Measurements from ENCODE around the gene DMXL1. TPM values are rescaled to one million over a fixed set of nuclear protein-coding genes. Genes with fewer than 3 reads are reported as not detected.

DMXL1 gene
- total and polyA plus RNA-seq, 11 donors: 8.2 to 39.0 (median 27.0) TPM

GRCh38 chr5:119022773-119023172 lies 48.1 kb upstream of the DMXL1 start:
- WGBS, 4 donors: 21 to 25% (median 23%) methylated on average over 1 of the region's 1 CpG
- Histone ChIP-seq H3K27ac (no peak overlapping the region), H3K4me1 (peaks cover 0 to 7% (median 0%) of the 10 kb centered on the region in 12 donors), H3K9me3 (peaks cover 0 to 10% (median 0%) of the 10 kb centered on the region in 12 donors), H3K36me3 (no peaks in the 10 kb centered on the region), H3K27me3 (no peaks in the 10 kb centered on the region), H3K4me3 (no peak overlapping the region)
- DNase-seq: no peak
- ATAC-seq: no peak
- TF ChIP-seq POLR2A (IDR thresholded peaks at IDR 0.05) (no peak), CTCF (IDR thresholded peaks at IDR 0.05) (no peak)
- intact Hi-C loops (cut with DNase I): no loop called here

- Histone ChIP-seq H3K36me3 (no peaks in the 10 kb centered on the region), H3K4me1 (peaks cover 0 to 15% (median 0%) of the 10 kb centered on the region in 12 donors), H3K27ac (no peak overlapping the region), H3K4me3 (no peak overlapping the region), H3K9me3 (peaks cover 0 to 10% (median 0%) of the 10 kb centered on the region in 12 donors), H3K27me3 (no peaks in the 10 kb centered on the region)
- ATAC-seq (no peak), DNase-seq (no peak)
- intact Hi-C loops (cut with DNase I): no loop called here
- WGBS, 4 donors: 59 to 73% (median 68%) methylated on average over 5 of the region's 5 CpGs
- no peak for TF ChIP-seq POLR2A (IDR thresholded peaks at IDR 0.05)
- TF ChIP-seq CTCF (IDR thresholded peaks at IDR 0.05): no peak
These were observed 42.3 kb upstream of the DMXL1 start for GRCh38 chr5:119028575-119028974.

DNA sequence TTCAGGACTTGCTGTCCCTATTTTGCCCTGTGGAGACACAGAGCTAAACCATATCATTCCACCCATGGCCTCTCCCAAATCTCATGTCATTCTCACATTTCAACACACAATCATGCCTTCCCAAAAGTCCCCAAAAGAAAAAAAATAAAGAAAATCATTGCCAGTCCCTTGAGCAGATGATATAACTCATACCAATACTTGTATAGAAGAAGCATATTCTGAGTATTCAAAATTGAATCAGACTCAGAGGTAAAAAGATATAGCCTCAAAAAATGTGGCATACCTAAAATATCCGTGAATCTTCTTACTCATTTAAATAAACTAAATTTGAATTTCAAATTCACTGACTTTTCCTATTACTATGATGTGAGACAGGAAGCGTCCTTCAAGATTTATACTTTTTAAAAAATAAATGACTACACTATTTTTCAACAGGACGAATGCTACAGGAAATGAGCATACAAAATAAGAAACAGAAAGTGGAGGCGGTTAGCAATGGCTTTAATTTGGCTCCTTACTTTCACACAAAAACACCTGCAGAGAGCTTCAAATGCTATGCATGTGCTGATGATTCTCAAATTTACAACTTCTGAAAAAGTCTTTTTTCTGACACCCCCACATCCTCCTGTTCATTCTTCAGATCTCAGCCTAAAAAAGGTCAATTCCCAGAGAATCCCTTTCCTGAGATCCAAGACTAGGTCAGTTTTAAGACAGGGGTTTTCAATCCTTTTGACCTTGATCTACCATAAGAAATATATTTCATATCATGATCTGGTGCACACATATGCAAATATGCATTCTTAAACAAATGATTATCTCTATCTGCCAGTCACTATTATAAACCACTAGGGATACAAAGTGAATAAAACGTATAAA lies 39.6 kb upstream of the DMXL1 start:
- intact Hi-C loops (cut with DNase I): no loop called here
- peak overlapping the region in 1 of 12 donors; percentile 80 for H3K27ac ChIP-seq
- WGBS, 4 donors: 66 to 80% (median 73%) methylated on average over 5 of the region's 5 CpGs

More for the DNA sequence above, 39.6 kb upstream of the DMXL1 start:
- Histone ChIP-seq H3K4me3 (no peak overlapping the region), H3K36me3 (no peaks in the 10 kb centered on the region), H3K4me1 (peaks cover 0 to 15% (median 0%) of the 10 kb centered on the region in 12 donors), H3K9me3 (no peaks in the 10 kb centered on the region), H3K27me3 (no peaks in the 10 kb centered on the region)
- TF ChIP-seq POLR2A (IDR thresholded peaks at IDR 0.05): no peak
- no peak for TF ChIP-seq CTCF (IDR thresholded peaks at IDR 0.05)
- DNase-seq (no peak), ATAC-seq (no peak)

Data from heart left ventricle (tissue), 16 donors.